ENCODE measurements around the gene TLCD3B. TPM values are rescaled to one million over a fixed set of nuclear protein-coding genes. Genes with fewer than 3 reads are reported as not detected.

Gene TLCD3B
- polyA plus RNA-seq, 1 of the 3 experiments (the other 2 are of a cell fraction), result 3.8 TPM

- H3K36me3 ChIP-seq (replicated peaks in 1 of 2; ENCODE audit: control insufficient read depth in 1 of 2, insufficient read depth in 2 of 2, low read length in 1 of 2), result peaks cover 43 to 99% of the 10 kb centered on the region in 2 experiments
- peaks cover 5% of the 10 kb centered on the region; the same call in 1 of the 2 replicates for H3K79me2 ChIP-seq (ENCODE audit: insufficient read depth)
- POLR2A ChIA-PET, result interaction anchor here (1.0 kb wide), 1 partner anchor 11 kb away, joined by 3 read pairs; no protein-coding TSS in a partner anchor
- no peak overlapping the region for H3K9ac ChIP-seq
- no peak for DNase-seq
- H3K4me1 ChIP-seq (ENCODE audit: control insufficient read depth in 1 of 2, insufficient read depth in 2 of 2, low read depth in 1 of 2, low read length in 1 of 2), result no peaks in the 10 kb centered on the region
- no peak overlapping the region for H3K4me2 ChIP-seq
- H3K27me3 ChIP-seq (ENCODE audit: insufficient read depth), result no peaks in the 10 kb centered on the region
- H4K20me1 ChIP-seq (ENCODE audit: insufficient read depth), result 0 out of 2 replicates have a peak, but pooled peaks cover 3% of the 10 kb centered on the region
- no peaks in the 10 kb centered on the region for H3K9me3 ChIP-seq
- WGBS (ENCODE audit: low lambda C conversion rate), result 93% methylated on average over 14 of the region's 24 CpGs
- H3F3A ChIP-seq (replicated peaks; ENCODE audit: insufficient read depth), result no peaks in the 10 kb centered on the region
- H3K4me3 ChIP-seq (ENCODE audit: low read depth in 2 of 2, low read length in 1 of 2), result no peak overlapping the region
- CTCF ChIA-PET, result no interaction called here
- H3K9me2 ChIP-seq, result no peaks in the 10 kb centered on the region
- H3K27ac ChIP-seq (ENCODE audit: low read depth in 2 of 2, low read length in 1 of 2), result no peak overlapping the region
- TF ChIP-seq RXRA (IDR thresholded peaks at IDR 0.05; ENCODE audit: borderline replicate concordance, low read depth) (no peak), TEAD4 (IDR thresholded peaks at IDR 0.05; ENCODE audit: borderline replicate concordance, insufficient read depth) (no peak), ELF1 (IDR thresholded peaks at IDR 0.05) (no peak), POLR2AphosphoS5 (IDR thresholded peaks at IDR 0.05; ENCODE audit: low read depth, low read length) (no peak), MXI1 (IDR thresholded peaks at IDR 0.05; ENCODE audit: low read depth, low read length) (no peak), CTCF (IDR thresholded peaks at IDR 0.05) (no peak), SIN3A (IDR thresholded peaks at IDR 0.05; ENCODE audit: borderline replicate concordance, low read depth, low read length) (no peak), SMC3 (IDR thresholded peaks at IDR 0.05; ENCODE audit: low read depth, low read length) (no peak), EP300 (IDR thresholded peaks at IDR 0.05; ENCODE audit: borderline replicate concordance in 1 of 2, low read depth in 1 of 2, low read length in 1 of 2) (no peak), NFIC (IDR thresholded peaks at IDR 0.05; ENCODE audit: borderline replicate concordance) (no peak), TAF1 (IDR thresholded peaks at IDR 0.05; ENCODE audit: borderline replicate concordance, low read depth, low read length) (no peak), JUND (IDR thresholded peaks at IDR 0.05) (no peak), MEF2A (IDR thresholded peaks at IDR 0.05; ENCODE audit: borderline replicate concordance, low read depth) (no peak), YY1 (IDR thresholded peaks at IDR 0.05; ENCODE audit: low read depth) (no peak), NRF1 (IDR thresholded peaks at IDR 0.05; ENCODE audit: low read depth, low read length) (no peak), FOXM1 (IDR thresholded peaks at IDR 0.05; ENCODE audit: low read depth) (no peak), USF2 (IDR thresholded peaks at IDR 0.05; ENCODE audit: borderline replicate concordance, low read depth, low read length) (no peak), ZBTB33 (IDR thresholded peaks at IDR 0.05; ENCODE audit: borderline replicate concordance, low read depth) (no peak), MAX (IDR thresholded peaks at IDR 0.05; ENCODE audit: low read depth) (no peak)
- no peak overlapping the region for H2AFZ ChIP-seq (ENCODE audit: low read depth)
These were observed 48.3 kb downstream of the TLCD3B start for GRCh38 chr16:29982560-29983419.
